Measurements from ENCODE around the gene KCNE1.

KCNE1 gene

DNA sequence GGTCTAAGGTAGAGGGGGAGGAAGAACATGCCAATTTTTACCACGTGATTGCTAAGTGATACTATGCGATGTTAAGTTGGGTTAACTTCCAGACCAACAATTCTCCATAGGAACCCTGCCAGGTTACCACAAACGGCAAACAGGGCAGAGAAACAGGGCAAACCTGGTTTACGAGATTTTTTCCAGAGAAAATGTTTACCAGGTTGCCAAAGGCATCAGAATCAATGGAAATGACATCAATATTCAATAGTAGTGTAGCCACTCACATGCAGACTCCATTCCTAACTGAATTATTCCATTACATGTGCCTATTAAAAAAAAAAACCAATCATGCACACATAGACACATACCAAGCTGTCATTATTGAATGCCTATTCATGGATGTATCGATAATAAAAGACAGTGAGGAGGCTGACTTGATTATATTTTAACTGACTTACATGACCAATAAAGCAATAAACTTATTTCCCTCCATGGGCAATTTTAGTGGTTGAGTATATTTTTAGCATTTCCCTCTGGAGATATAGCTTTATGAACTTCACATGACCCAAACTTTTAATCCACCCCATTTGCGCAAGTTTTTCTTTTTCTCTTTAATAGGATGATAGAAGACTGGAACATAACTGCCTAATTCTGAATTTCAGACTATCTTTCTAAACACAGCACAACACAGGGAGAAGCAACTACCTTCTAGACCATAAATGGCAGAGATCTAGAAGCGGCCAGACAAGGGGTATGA lies 40.5 kb upstream of the KCNE1 start:
- ATAC-seq (ENCODE audit: low read depth) (no peak), DNase-seq (ENCODE audit: low spot score) (no peak)
- Histone ChIP-seq H3K4me3 (ENCODE audit: severe bottlenecking) (no peak overlapping the region), H3K4me1 (ENCODE audit: insufficient read depth, poor library complexity, severe bottlenecking) (peaks cover 15% of the 10 kb centered on the region), H3K36me3 (ENCODE audit: low read depth) (no peaks in the 10 kb centered on the region), H3K9me3 (ENCODE audit: severe bottlenecking) (no peaks in the 10 kb centered on the region), H3K27me3 (ENCODE audit: insufficient read depth, poor library complexity, severe bottlenecking) (no peaks in the 10 kb centered on the region), H3K27ac (ENCODE audit: poor library complexity, severe bottlenecking) (peak overlapping the region; percentile 85)
- TF ChIP-seq, protein P1, sequence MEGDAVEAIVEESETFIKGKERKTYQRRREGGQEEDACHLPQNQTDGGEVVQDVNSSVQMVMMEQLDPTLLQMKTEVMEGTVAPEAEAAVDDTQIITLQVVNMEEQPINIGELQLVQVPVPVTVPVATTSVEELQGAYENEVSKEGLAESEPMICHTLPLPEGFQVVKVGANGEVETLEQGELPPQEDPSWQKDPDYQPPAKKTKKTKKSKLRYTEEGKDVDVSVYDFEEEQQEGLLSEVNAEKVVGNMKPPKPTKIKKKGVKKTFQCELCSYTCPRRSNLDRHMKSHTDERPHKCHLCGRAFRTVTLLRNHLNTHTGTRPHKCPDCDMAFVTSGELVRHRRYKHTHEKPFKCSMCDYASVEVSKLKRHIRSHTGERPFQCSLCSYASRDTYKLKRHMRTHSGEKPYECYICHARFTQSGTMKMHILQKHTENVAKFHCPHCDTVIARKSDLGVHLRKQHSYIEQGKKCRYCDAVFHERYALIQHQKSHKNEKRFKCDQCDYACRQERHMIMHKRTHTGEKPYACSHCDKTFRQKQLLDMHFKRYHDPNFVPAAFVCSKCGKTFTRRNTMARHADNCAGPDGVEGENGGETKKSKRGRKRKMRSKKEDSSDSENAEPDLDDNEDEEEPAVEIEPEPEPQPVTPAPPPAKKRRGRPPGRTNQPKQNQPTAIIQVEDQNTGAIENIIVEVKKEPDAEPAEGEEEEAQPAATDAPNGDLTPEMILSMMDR (IDR thresholded peaks at IDR 0.05; ENCODE audit: poor library complexity, severe bottlenecking) = no peak

DNA sequence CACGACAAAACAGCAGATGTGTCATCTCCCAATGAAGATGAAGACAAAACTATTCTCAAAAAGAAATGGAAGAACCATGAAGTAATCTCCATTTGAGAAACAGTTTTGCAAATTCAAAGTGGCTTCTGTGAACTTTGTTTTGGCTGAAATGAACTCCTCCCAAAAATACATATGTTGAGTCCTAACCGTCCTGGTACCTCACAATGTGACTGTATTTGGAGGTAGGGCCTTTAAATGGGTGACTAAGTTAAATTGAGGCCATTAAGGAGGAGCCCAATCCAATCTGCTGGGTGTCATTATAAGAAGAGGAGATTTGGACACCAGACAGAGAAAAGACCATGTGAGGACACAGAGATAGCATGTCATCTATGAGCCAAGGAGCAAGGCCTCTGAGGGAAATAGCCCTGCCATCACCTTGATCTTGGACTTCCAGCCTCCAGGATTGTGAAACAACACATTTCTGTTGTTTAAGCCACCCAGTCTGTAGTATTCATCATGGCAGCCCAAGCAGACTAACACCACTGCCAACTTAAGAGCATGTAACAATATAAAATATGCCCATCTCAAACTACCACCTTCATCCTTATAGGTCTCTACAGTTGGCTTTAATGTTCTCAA lies 38.3 kb upstream of the KCNE1 start:
- H3K4me1 ChIP-seq (ENCODE audit: insufficient read depth, poor library complexity, severe bottlenecking) = peaks cover 20% of the 10 kb centered on the region
- TF ChIP-seq, protein P1 (IDR thresholded peaks at IDR 0.05; ENCODE audit: poor library complexity, severe bottlenecking) = no peak
- DNase-seq (ENCODE audit: low spot score) = no peak
- ATAC-seq (ENCODE audit: low read depth) = no peak
- H3K27me3 ChIP-seq (ENCODE audit: insufficient read depth, poor library complexity, severe bottlenecking) = no peaks in the 10 kb centered on the region
- H3K4me3 ChIP-seq (ENCODE audit: severe bottlenecking) = no peak overlapping the region
- H3K27ac ChIP-seq (ENCODE audit: poor library complexity, severe bottlenecking) = no peak overlapping the region
- no peaks in the 10 kb centered on the region for H3K36me3 ChIP-seq (ENCODE audit: low read depth)
- H3K9me3 ChIP-seq (ENCODE audit: severe bottlenecking) = no peaks in the 10 kb centered on the region

GRCh38 chr21:34548781-34549376 lies 36.9 kb upstream of the KCNE1 start:
- H3K9me3 ChIP-seq (ENCODE audit: severe bottlenecking) = no peaks in the 10 kb centered on the region
- H3K4me3 ChIP-seq (ENCODE audit: severe bottlenecking) = no peak overlapping the region
- H3K36me3 ChIP-seq (ENCODE audit: low read depth) = no peaks in the 10 kb centered on the region
- ATAC-seq (ENCODE audit: low read depth) = no peak
- peaks cover 23% of the 10 kb centered on the region for H3K4me1 ChIP-seq (ENCODE audit: insufficient read depth, poor library complexity, severe bottlenecking)
- H3K27me3 ChIP-seq (ENCODE audit: insufficient read depth, poor library complexity, severe bottlenecking) = no peaks in the 10 kb centered on the region
- TF ChIP-seq, protein P1 (IDR thresholded peaks at IDR 0.05; ENCODE audit: poor library complexity, severe bottlenecking) = no peak
- H3K27ac ChIP-seq (ENCODE audit: poor library complexity, severe bottlenecking) = no peak overlapping the region
- DNase-seq (ENCODE audit: low spot score) = no peak

DNA sequence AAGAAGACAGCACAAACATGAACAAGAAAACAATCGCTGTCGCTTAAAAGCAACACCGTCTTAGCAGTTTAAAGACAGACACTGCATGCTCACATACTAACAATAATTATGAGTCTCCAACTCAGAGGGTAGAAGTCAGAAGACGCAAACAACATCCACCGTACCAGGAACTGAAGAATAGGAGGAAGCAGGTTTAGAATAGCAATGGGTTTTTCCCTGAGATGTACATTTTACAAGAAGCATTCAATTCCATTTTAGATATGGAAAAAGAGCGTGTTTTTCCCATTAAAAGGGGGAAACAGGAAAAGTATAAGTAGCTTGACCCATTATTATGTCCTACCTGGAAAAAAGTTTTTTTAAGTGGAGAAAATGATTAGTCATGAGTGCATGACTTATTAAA lies 34.5 kb upstream of the KCNE1 start:
- peaks cover 10% of the 10 kb centered on the region for H3K4me1 ChIP-seq (ENCODE audit: insufficient read depth, poor library complexity, severe bottlenecking)
- ATAC-seq (ENCODE audit: low read depth) (no peak), DNase-seq (ENCODE audit: low spot score) (no peak)
- H3K27me3 ChIP-seq (ENCODE audit: insufficient read depth, poor library complexity, severe bottlenecking) = no peaks in the 10 kb centered on the region
- no peaks in the 10 kb centered on the region for H3K36me3 ChIP-seq (ENCODE audit: low read depth)
- H3K27ac ChIP-seq (ENCODE audit: poor library complexity, severe bottlenecking) = no peak overlapping the region
- H3K9me3 ChIP-seq (ENCODE audit: severe bottlenecking) = no peaks in the 10 kb centered on the region
- H3K4me3 ChIP-seq (ENCODE audit: severe bottlenecking) = no peak overlapping the region
- TF ChIP-seq, protein P1 (IDR thresholded peaks at IDR 0.05; ENCODE audit: poor library complexity, severe bottlenecking) = no peak

Measured in RWPE2 (cell line).